Stimulated activated CD4-positive, alpha-beta T cell treated with anti-CD3 and anti-CD28 coated beads, Interleukin-2, amount 100 ng/mL, for 4 hours (primary cell): Measurements from ENCODE around the gene TLE2.
A peak's percentile ranks its signal among the peaks of the same experiment; 100 is the strongest.
"Not testable (repeated sequence)": the region's sequence is repeated elsewhere in the genome, so short reads cannot be mapped to it uniquely, and the experiment has no call there.

Experiments used
- DNase-seq: peaks from one replicate; pipeline ENCODE4 v3.0.0-alpha.2; 2020; ENCODE audit warnings: low read depth

TLE2 gene

GRCh38 chr19:3055741-3056416, 26.8 kb upstream of the TLE2 start:
- DNase-seq, result no peak

- DNase-seq, result no peak
Measured at GRCh38 chr19:3054972-3055740, 26.1 kb upstream of the TLE2 start.

GRCh38 chr19:3054265-3054971, 25.3 kb upstream of the TLE2 start:
- DNase-seq, result no peak

GRCh38 chr19:3053780-3054179, 24.7 kb upstream of the TLE2 start:
- DNase-seq, result no peak

GRCh38 chr19:3053218-3053621, 24.1 kb upstream of the TLE2 start:
- no peak for DNase-seq

- not testable (repeated sequence) for DNase-seq
Measured at GRCh38 chr19:3050016-3050415, 20.9 kb upstream of the TLE2 start.

GRCh38 chr19:3049089-3049488, 20.0 kb upstream of the TLE2 start:
- DNase-seq, result no peak

GRCh38 chr19:3048190-3048533, 19.1 kb upstream of the TLE2 start:
- DNase-seq, result no peak

- DNase-seq, result peak; percentile 61
Measured at GRCh38 chr19:3047496-3048189, 18.6 kb upstream of the TLE2 start.

GRCh38 chr19:3046698-3047495, 17.8 kb upstream of the TLE2 start:
- DNase-seq, result no peak

GRCh38 chr19:3045885-3046697, 17.0 kb upstream of the TLE2 start:
- DNase-seq, result no peak

GRCh38 chr19:3045191-3045590, 16.1 kb upstream of the TLE2 start:
- DNase-seq, result no peak

GRCh38 chr19:3042621-3043267, 13.7 kb upstream of the TLE2 start:
- no peak for DNase-seq

GRCh38 chr19:3041761-3042620, 12.9 kb upstream of the TLE2 start:
- DNase-seq, result no peak

GRCh38 chr19:3041327-3041726, 12.2 kb upstream of the TLE2 start:
- no peak for DNase-seq

- no peak for DNase-seq
Measured at GRCh38 chr19:3039641-3040077, 10.6 kb upstream of the TLE2 start.

- DNase-seq, result no peak
Measured at GRCh38 chr19:3039125-3039524, 10.0 kb upstream of the TLE2 start.

GRCh38 chr19:3038214-3038613, 9.1 kb upstream of the TLE2 start:
- DNase-seq, result no peak

GRCh38 chr19:3036977-3037544, 8.0 kb upstream of the TLE2 start:
- not testable (repeated sequence) for DNase-seq
